Mesenchymal stem cell (in vitro differentiated cells and primary cell): ENCODE results near the gene PRICKLE3.

Source experiments
- DNase-seq: peaks from one replicate; pipeline ENCODE4 v3.0.0-alpha.2; 2013
- H2AFZ ChIP-seq: one replicate; pipeline ENCODE4 v1.6.1; 2013; ENCODE audit warnings: low read depth, mild to moderate bottlenecking, control low read depth, inconsistent platforms, low read length, moderate library complexity
- H2AK5ac ChIP-seq: 2 replicates; pipeline ENCODE4 v1.6.1; 2013; ENCODE audit warnings: low read length, moderate library complexity, mild to moderate bottlenecking, inconsistent platforms; ENCODE audit not compliant: severe bottlenecking
- H2BK120ac ChIP-seq: one replicate; pipeline ENCODE4 v1.6.1; 2013; ENCODE audit warnings: low read depth, mild to moderate bottlenecking, inconsistent platforms, low read length, moderate library complexity
- H2BK12ac ChIP-seq, 2 experiments: one replicate each; pipeline ENCODE4 v1.6.1; 2013; ENCODE audit warnings: inconsistent platforms in 2 of 2, low read length in 2 of 2, mild to moderate bottlenecking in 2 of 2, moderate library complexity in 2 of 2, control low read depth in 1 of 2
- H2BK15ac ChIP-seq: one replicate; pipeline ENCODE4 v1.6.1; 2013; ENCODE audit warnings: mild to moderate bottlenecking, low read depth, inconsistent platforms; ENCODE audit not compliant: poor library complexity, severe bottlenecking
- H2BK5ac ChIP-seq: 2 replicates; pipeline ENCODE4 v1.6.1; 2013; ENCODE audit warnings: low read depth, mild to moderate bottlenecking, low read length, control low read depth, inconsistent platforms; ENCODE audit not compliant: poor library complexity, severe bottlenecking
- H3K14ac ChIP-seq, 2 experiments: one replicate each; pipeline ENCODE4 v1.6.1; 2013; ENCODE audit warnings: inconsistent platforms in 2 of 2, low read length in 2 of 2, control low read depth in 1 of 2, mild to moderate bottlenecking in 1 of 2, moderate library complexity in 1 of 2
- H3K18ac ChIP-seq, 2 experiments: one replicate each; pipeline ENCODE4 v1.6.1; 2013; ENCODE audit warnings: inconsistent platforms in 2 of 2, low read length in 2 of 2, control low read depth in 1 of 2, low read depth in 1 of 2, mild to moderate bottlenecking in 1 of 2
- H3K23ac ChIP-seq, 2 experiments: one replicate each; pipeline ENCODE4 v1.6.1; 2013; ENCODE audit warnings: inconsistent platforms in 2 of 2, low read length in 2 of 2, mild to moderate bottlenecking in 2 of 2, moderate library complexity in 2 of 2, control low read depth in 1 of 2
- H3K27ac ChIP-seq: 2 replicates; pipeline ENCODE4 v1.5.1; 2013; ENCODE audit warnings: mild to moderate bottlenecking, moderate library complexity, low read length, control low read depth, inconsistent platforms; ENCODE audit not compliant: poor library complexity, severe bottlenecking
- H3K27me3 ChIP-seq, 2 experiments: 2 replicates each; pipeline versions ENCODE4 v1.6.1 to v1.7.0; 2013; ENCODE audit warnings: low read length in 2 of 2, mild to moderate bottlenecking in 2 of 2, moderate library complexity in 2 of 2, control low read depth in 1 of 2, inconsistent platforms in 1 of 2; ENCODE audit not compliant: control insufficient read depth in 1 of 2, insufficient read depth in 1 of 2
- H3K36me3 ChIP-seq, 2 experiments: 2 replicates each; pipeline versions ENCODE4 v1.6.1 to v1.7.0; 2013; ENCODE audit warnings: low read length in 2 of 2, control low read depth in 1 of 2, inconsistent platforms in 1 of 2, low read depth in 1 of 2, mild to moderate bottlenecking in 1 of 2; ENCODE audit not compliant: insufficient read depth in 2 of 2, control insufficient read depth in 1 of 2
- H3K4ac ChIP-seq, 2 experiments: one replicate each; pipeline ENCODE4 v1.6.1; 2013; ENCODE audit warnings: inconsistent platforms in 2 of 2, low read length in 2 of 2, mild to moderate bottlenecking in 2 of 2, moderate library complexity in 2 of 2, control low read depth in 1 of 2, low read depth in 1 of 2
- H3K4me1 ChIP-seq: 2 replicates; pipeline ENCODE4 v1.6.1; 2013; ENCODE audit warnings: low read depth, low read length, control low read depth; ENCODE audit not compliant: control insufficient read depth, insufficient read depth
- H3K4me2 ChIP-seq: 2 replicates; pipeline ENCODE4 v1.6.1; 2013; ENCODE audit warnings: low read length, mild to moderate bottlenecking, inconsistent platforms; ENCODE audit not compliant: poor library complexity, severe bottlenecking
- H3K4me3 ChIP-seq, 2 experiments: 2 replicates each; pipeline versions ENCODE4 v1.5.1 to v1.7.0; 2013; ENCODE audit warnings: low read length in 2 of 2, mild to moderate bottlenecking in 2 of 2, control low read depth in 1 of 2, low read depth in 1 of 2; ENCODE audit not compliant: insufficient read depth in 1 of 2
- H3K79me1 ChIP-seq: replicated peaks from 2 replicates; pipeline ENCODE4 v1.6.1; 2013; ENCODE audit warnings: mild to moderate bottlenecking, control low read depth, low read length, inconsistent platforms; ENCODE audit not compliant: poor library complexity, severe bottlenecking
- H3K9ac ChIP-seq: 2 replicates; pipeline ENCODE4 v1.7.0; 2013; ENCODE audit warnings: mild to moderate bottlenecking, low read length, moderate library complexity
- H3K9me3 ChIP-seq: 2 replicates; pipeline ENCODE4 v1.7.0; 2013; ENCODE audit warnings: mild to moderate bottlenecking, low read length; ENCODE audit not compliant: control insufficient read depth
- H4K8ac ChIP-seq: one replicate; pipeline ENCODE4 v1.6.1; 2013; ENCODE audit warnings: inconsistent platforms, mild to moderate bottlenecking, low read length, moderate library complexity
- H4K91ac ChIP-seq: one replicate; pipeline ENCODE4 v1.6.1; 2013; ENCODE audit warnings: mild to moderate bottlenecking, low read length, inconsistent platforms
- WGBS: methylation state at CpG from one replicate; pipeline ENCODE4 v1.1.7; 2013; ENCODE audit warnings: mixed read lengths; 5-methylcytosine and 5-hydroxymethylcytosine counted together

The PRICKLE3 gene

DNA sequence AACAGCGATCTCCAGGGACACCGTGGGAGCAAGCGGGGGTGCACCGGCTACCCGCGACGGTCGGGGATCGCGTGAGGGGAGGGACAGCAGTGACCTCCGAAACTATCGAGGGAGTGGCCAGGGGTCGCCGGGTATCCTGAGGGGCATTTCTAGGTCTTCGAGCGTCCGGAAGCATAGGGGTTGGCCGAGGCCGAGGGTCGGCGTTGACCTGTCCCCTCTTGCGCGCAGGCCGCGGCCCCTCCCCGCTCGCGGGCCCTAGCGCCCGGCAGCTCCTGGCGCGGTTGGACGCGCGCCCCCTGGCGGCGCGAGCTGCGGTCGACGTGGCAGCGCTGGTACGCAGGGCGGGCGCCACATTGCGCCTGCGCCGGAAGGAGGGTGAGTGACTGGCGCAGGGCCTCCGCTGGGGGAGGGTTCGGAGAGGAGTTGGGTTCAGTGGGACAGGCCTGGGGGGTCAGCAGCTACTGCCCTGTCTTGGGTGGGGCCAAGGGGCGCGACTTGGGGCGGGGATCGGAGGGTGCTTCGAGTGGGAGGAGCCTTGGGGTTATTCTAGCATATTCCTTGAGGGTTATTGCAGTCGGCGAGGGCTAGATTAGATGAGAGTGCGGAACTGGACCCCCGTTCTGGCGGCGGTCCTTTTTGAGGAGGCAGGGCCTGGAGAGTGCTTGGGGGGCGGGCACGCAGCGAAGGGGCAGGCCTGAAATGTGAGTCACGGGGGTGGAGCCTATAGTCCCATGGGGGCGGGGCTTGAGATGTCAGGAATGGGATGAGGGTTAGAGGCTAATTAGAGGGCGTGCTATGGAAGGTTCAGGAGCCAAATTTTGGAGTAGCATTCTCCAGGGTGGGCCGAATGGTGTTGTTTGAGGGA lies 22.4 kb downstream of the PRICKLE3 start:
- no peak overlapping the region for H2BK12ac ChIP-seq
- no peaks in the 10 kb centered on the region for H3K9me3 ChIP-seq
- H3K4me2 ChIP-seq, result peak overlapping the region; percentile 50
- no peak overlapping the region for H3K23ac ChIP-seq
- DNase-seq, result peak; percentile 84
- no peak overlapping the region for H3K14ac ChIP-seq
- peaks cover 8% of the 10 kb centered on the region for H3K4me1 ChIP-seq
- peak overlapping the region; percentile 23 for H2AFZ ChIP-seq
- H2BK5ac ChIP-seq, result no peak overlapping the region
- no peak overlapping the region for H2AK5ac ChIP-seq
- no peaks in the 10 kb centered on the region for H3K36me3 ChIP-seq
- peak overlapping the region; percentile 53 to 73 for H3K4me3 ChIP-seq
- H3K27me3 ChIP-seq, result no peaks in the 10 kb centered on the region
- 3% methylated on average over 62 of the region's 69 CpGs for WGBS
- no peaks in the 10 kb centered on the region for H3K79me1 ChIP-seq
- no peak overlapping the region for H2BK15ac ChIP-seq
- H3K4ac ChIP-seq, result peak overlapping the region in 1 of 2 experiments; percentile 41
- H3K18ac ChIP-seq, result peak overlapping the region; percentile 54 to 78
- peak overlapping the region; percentile 82 for H3K9ac ChIP-seq
- H4K91ac ChIP-seq, result peak overlapping the region; percentile 61
- no peak overlapping the region for H2BK120ac ChIP-seq
- H3K27ac ChIP-seq, result peak overlapping the region; percentile 85
- peak overlapping the region; percentile 96 for H4K8ac ChIP-seq

DNA sequence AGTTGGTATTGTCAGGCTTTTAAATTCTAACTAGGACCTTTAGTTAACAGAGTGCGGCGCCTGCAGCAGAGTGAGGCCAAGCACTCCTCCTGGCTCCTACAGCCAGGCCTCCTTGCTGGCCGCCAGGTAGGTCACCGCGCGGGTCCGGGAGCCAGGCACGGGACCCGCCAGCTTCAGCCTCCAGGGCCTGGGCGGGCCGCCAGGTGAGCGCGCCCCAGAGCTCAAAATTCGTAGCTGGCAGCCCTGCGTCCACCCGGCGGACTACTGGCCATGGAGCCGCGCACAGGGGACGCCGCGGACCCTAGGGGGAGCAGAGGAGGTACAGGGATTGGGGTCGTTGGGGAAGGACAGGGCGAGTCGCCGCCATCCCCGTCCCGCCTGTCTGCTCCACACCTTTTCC lies 23.6 kb downstream of the PRICKLE3 start, which contains the start of gene MAGIX:
Gene MAGIX, plus strand, starts transcription at position 139 of the 400 bp plus-strand sequence. Its CDS starts 132 bp downstream, at position 271.
- Histone ChIP-seq H3K23ac (no peak within 1 kb of the TSS), H3K79me1 (no peaks in the 10 kb centered on the region), H3K14ac (no peak within 1 kb of the TSS), H3K18ac (peak within 1 kb of the TSS; percentile 54 to 78), H3K4ac (peak within 1 kb of the TSS in 1 of 2 experiments; percentile 41), H3K9ac (peak within 1 kb of the TSS; percentile 82), H2BK12ac (no peak within 1 kb of the TSS), H3K36me3 (no peaks in the 10 kb centered on the region), H2BK120ac (no peak within 1 kb of the TSS), H4K8ac (peak within 1 kb of the TSS; percentile 96), H2AK5ac (no peak within 1 kb of the TSS), H2BK15ac (no peak within 1 kb of the TSS), H3K4me2 (peak within 1 kb of the TSS; percentile 50), H3K4me1 (peaks cover 8% of the 10 kb centered on the region), H3K27me3 (no peaks in the 10 kb centered on the region), H3K9me3 (no peaks in the 10 kb centered on the region), H2AFZ (peak within 1 kb of the TSS; percentile 23), H3K27ac (peak within 1 kb of the TSS; percentile 47), H4K91ac (peak within 1 kb of the TSS; percentile 61), H2BK5ac (no peak within 1 kb of the TSS), H3K4me3 (peak within 1 kb of the TSS; percentile 53 to 73)
- no peak for DNase-seq
- 59% methylated on average over 18 of the region's 28 CpGs for WGBS

DNA sequence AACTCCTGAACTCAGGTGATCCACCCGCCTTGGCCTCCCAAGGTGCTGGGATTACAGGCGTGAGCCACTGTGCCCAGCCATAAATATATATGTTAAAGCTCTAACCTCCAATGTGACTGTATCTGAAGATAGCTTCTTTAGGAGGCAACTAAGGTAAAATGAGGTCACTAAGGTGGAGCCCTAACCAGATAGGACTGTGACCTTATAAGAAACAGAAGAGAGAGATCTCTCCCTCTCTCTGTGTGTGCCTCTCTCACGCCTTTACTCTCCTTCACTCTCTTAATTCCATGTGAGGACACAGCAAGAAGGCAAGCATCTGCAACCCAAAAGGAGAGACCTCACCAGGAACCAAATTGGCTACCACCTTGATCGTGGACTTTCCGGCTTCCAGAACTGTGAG lies 24.5 kb downstream of the PRICKLE3 start:
- H2AFZ ChIP-seq, result no peak overlapping the region
- H3K23ac ChIP-seq, result no peak overlapping the region
- no peak overlapping the region for H3K4ac ChIP-seq
- no peak overlapping the region for H3K18ac ChIP-seq
- H3K4me2 ChIP-seq, result no peak overlapping the region
- H3K36me3 ChIP-seq, result no peaks in the 10 kb centered on the region
- H3K27ac ChIP-seq, result no peak overlapping the region
- no peak overlapping the region for H2BK12ac ChIP-seq
- H3K14ac ChIP-seq, result no peak overlapping the region
- no peak overlapping the region for H4K91ac ChIP-seq
- 100% methylated on average over 2 of the region's 5 CpGs for WGBS
- H3K9me3 ChIP-seq, result no peaks in the 10 kb centered on the region
- H3K79me1 ChIP-seq, result no peaks in the 10 kb centered on the region
- H3K4me3 ChIP-seq, result no peak overlapping the region
- H3K27me3 ChIP-seq, result no peaks in the 10 kb centered on the region
- H2BK15ac ChIP-seq, result no peak overlapping the region
- DNase-seq, result no peak
- no peak overlapping the region for H2BK120ac ChIP-seq
- H2BK5ac ChIP-seq, result no peak overlapping the region
- no peak overlapping the region for H4K8ac ChIP-seq
- no peak overlapping the region for H2AK5ac ChIP-seq
- H3K4me1 ChIP-seq, result peaks cover 5% of the 10 kb centered on the region
- no peak overlapping the region for H3K9ac ChIP-seq

DNA sequence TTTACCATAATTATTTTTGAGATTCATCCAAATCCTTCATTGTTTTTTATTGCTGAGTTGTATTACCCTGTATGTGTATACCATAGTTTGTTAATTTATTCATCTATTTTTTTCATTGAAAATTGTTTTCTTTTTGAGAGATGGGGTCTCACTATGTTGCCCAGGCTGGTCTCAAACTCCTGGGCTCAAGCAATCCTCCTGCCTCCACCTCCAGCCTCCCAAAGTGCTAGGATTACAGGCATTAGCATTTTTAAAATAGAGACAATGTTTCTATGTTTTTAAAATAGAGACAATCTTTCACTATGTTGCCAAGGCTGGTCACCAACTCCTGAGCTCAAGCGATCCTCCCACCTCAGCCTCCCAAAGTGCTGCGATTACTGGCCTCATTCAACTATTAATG lies 25.3 kb downstream of the PRICKLE3 start:
- Histone ChIP-seq H2AFZ (no peak overlapping the region), H3K9me3 (no peaks in the 10 kb centered on the region), H3K4me3 (no peak overlapping the region), H3K9ac (no peak overlapping the region), H3K4me1 (peaks cover 7% of the 10 kb centered on the region), H4K91ac (no peak overlapping the region), H3K4ac (no peak overlapping the region), H2BK120ac (no peak overlapping the region), H4K8ac (no peak overlapping the region), H2BK15ac (no peak overlapping the region), H3K18ac (no peak overlapping the region), H2BK12ac (no peak overlapping the region), H3K4me2 (no peak overlapping the region), H3K27me3 (no peaks in the 10 kb centered on the region), H2BK5ac (no peak overlapping the region), H3K79me1 (no peaks in the 10 kb centered on the region), H3K14ac (no peak overlapping the region), H3K36me3 (no peaks in the 10 kb centered on the region), H3K27ac (no peak overlapping the region), H3K23ac (no peak overlapping the region), H2AK5ac (no peak overlapping the region)
- no CpG with 5 or more reads among the region's 2 CpGs for WGBS
- no peak for DNase-seq
